ENCODE measurements around the gene HMGCS2. TPM values are rescaled to one million over a fixed set of nuclear protein-coding genes. Genes with fewer than 3 reads are reported as not detected.
A peak's percentile ranks its signal among the peaks of the same experiment; 100 is the strongest.

HMGCS2 gene
- total RNA-seq, 4 donors from 2014 or later, result 0.83 to 1.1 TPM; not detected in 2

GRCh38 chr1:119782631-119783325, 14.1 kb upstream of the HMGCS2 start:
- Histone ChIP-seq H3K36me3 (no peaks in the 10 kb centered on the region), H3K4me1 (peaks cover 0 to 37% (median 15%) of the 10 kb centered on the region in 4 donors), H3K27me3 (no peaks in the 10 kb centered on the region), H3K4me3 (no peak overlapping the region), H3K27ac (replicated peaks in 1 of 4) (no peak overlapping the region), H3K9me3 (no peaks in the 10 kb centered on the region)
- intact Hi-C loops (cut with DNase I), result no loop called here
- TF ChIP-seq EP300 (IDR thresholded peaks at IDR 0.05), result no peak
- TF ChIP-seq POLR2A (IDR thresholded peaks at IDR 0.05; ENCODE audit: low read depth), result no peak
- no peak for TF ChIP-seq CTCF (IDR thresholded peaks at IDR 0.05)
- no peak for TF ChIP-seq POLR2AphosphoS5 (IDR thresholded peaks at IDR 0.05)
- DNase-seq (ENCODE audit: extremely low spot score), result peak; percentile 68
- 76% methylated on average over 7 of the region's 7 CpGs for WGBS

GRCh38 chr1:119781434-119782210, 12.9 kb upstream of the HMGCS2 start:
- DNase-seq (ENCODE audit: extremely low spot score), result peak; percentile 75
- TF ChIP-seq EP300 (IDR thresholded peaks at IDR 0.05) (no peak), POLR2AphosphoS5 (IDR thresholded peaks at IDR 0.05) (no peak), CTCF (IDR thresholded peaks at IDR 0.05) (no peak), POLR2A (IDR thresholded peaks at IDR 0.05; ENCODE audit: low read depth) (no peak)
- no peak overlapping the region for H3K4me3 ChIP-seq
- H3K27me3 ChIP-seq, result no peaks in the 10 kb centered on the region
- H3K9me3 ChIP-seq, result no peaks in the 10 kb centered on the region
- H3K4me1 ChIP-seq, result peaks cover 0 to 35% (median 15%) of the 10 kb centered on the region in 4 donors
- H3K36me3 ChIP-seq, result no peaks in the 10 kb centered on the region
- WGBS, result 85% methylated on average over 11 of the region's 11 CpGs
- intact Hi-C loops (cut with DNase I), result no loop called here
- no peak overlapping the region for H3K27ac ChIP-seq (replicated peaks in 1 of 4)

- intact Hi-C loops (cut with DNase I), result no loop called here
- Histone ChIP-seq H3K36me3 (no peaks in the 10 kb centered on the region), H3K4me1 (peaks cover 0 to 25% (median 15%) of the 10 kb centered on the region in 4 donors), H3K27me3 (no peaks in the 10 kb centered on the region), H3K4me3 (peak overlapping the region in 3 of 4 donors; percentile 3 to 36 (median 21)), H3K27ac (replicated peaks in 1 of 4) (peak overlapping the region in 1 of 4 donors; percentile 27), H3K9me3 (no peaks in the 10 kb centered on the region)
- 28% methylated on average over 5 of the region's 5 CpGs for WGBS
- no peak for TF ChIP-seq CTCF (IDR thresholded peaks at IDR 0.05)
- no peak for TF ChIP-seq EP300 (IDR thresholded peaks at IDR 0.05)
- TF ChIP-seq POLR2A (IDR thresholded peaks at IDR 0.05; ENCODE audit: low read depth), result no peak
- peak; percentile 16 to 27 for TF ChIP-seq POLR2AphosphoS5 (IDR thresholded peaks at IDR 0.05)
- DNase-seq (ENCODE audit: extremely low spot score), result peak; percentile 84
Observed at GRCh38 chr1:119779869-119780356, 11.2 kb upstream of the HMGCS2 start.

- no peak for TF ChIP-seq POLR2A (IDR thresholded peaks at IDR 0.05; ENCODE audit: low read depth)
- TF ChIP-seq CTCF (IDR thresholded peaks at IDR 0.05), result no peak
- no peak for TF ChIP-seq EP300 (IDR thresholded peaks at IDR 0.05)
- no peak for TF ChIP-seq POLR2AphosphoS5 (IDR thresholded peaks at IDR 0.05)
- intact Hi-C loops (cut with DNase I), result no loop called here
- H3K27me3 ChIP-seq, result no peaks in the 10 kb centered on the region
- 90% methylated on average over 13 of the region's 13 CpGs for WGBS
- no peaks in the 10 kb centered on the region for H3K36me3 ChIP-seq
- no peaks in the 10 kb centered on the region for H3K9me3 ChIP-seq
- H3K27ac ChIP-seq (replicated peaks in 1 of 4), result no peak overlapping the region
- H3K4me1 ChIP-seq, result peaks cover 0 to 23% (median 16%) of the 10 kb centered on the region in 4 donors
- peak; percentile 45 for DNase-seq (ENCODE audit: extremely low spot score)
- H3K4me3 ChIP-seq, result no peak overlapping the region
Observed at GRCh38 chr1:119778886-119779560, 10.3 kb upstream of the HMGCS2 start.
